HG03565 (cell line): Measurements from ENCODE around the gene THSD1.
"Not testable (repeated sequence)": the region's sequence is repeated elsewhere in the genome, so short reads cannot be mapped to it uniquely, and the experiment has no call there.

Experiments used
- ATAC-seq: cut with Tn5 transposase; IDR thresholded peaks from one replicate; pipeline ENCODE4 v1.9.1; 2021; ENCODE audit warnings: mild to moderate bottlenecking, moderate library complexity; ENCODE audit not compliant: unreplicated experiment

The THSD1 gene

DNA sequence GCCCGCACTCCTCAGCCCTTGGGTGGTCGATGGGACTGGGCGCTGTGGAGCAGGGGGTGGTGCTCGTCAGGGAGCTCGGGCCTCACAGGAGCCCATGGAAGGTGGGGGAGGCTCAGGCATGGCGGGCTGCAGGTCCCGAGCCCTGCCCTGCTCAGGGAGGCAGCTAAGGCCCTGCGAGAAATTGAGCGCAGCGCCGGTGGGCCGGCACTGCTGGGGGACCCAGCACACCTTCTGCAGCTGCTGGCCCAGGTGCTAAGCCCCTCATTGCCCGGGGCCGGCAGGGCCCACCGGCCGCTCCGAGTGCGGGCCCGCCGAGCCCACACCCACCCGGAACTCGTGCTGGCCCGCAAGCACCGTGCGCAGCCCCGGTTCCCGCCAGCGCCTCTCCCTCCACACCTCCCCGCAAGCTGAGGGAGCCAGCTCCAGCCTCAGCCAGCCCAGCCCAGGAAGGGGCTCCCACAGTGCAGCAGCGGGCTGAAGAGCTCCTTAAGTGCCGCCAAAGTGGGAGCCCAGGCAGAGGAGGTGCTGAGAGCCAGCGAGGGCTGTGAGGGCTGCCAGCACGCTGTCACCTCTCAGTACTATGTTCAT is 2.2 kb upstream of the THSD1 start:
- not testable (repeated sequence) for ATAC-seq

DNA sequence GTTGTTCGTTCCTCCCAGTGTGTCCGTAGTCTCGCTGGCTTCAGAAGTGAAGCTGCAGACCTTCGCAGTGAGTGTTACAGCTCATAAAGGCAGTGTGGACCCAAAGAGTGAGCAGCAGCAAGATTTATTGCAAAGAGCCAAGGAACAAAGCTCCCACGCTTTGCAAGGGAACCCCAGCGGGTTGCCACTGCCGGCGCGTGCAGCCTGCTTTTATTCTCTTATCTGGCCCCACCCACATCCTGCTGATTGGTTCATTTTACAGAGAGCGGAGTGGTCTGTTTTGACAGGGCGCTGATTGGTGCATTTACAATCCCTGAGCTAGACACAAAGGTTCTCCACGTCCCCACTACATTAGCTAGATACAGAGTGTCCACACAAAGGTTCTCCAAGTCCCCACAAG is 1.5 kb upstream of the THSD1 start:
- not testable (repeated sequence) for ATAC-seq

DNA sequence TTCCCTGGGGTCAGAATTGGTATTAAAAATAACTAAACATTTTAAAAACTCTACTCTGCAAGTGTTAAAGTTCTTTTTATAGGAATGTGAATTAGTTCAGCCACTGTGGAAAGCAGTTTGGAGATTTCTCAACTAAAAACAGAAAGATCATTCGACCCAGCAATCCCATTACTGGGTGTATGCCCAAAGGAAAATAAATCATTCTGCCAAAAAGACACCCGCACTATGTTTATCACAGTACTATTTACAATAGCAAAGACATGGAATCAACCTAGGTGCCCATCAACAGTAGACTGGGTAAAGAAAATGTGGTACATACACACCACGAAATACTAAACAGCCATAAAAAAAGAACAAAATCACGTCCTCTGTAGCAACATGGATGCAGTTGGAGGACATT is 657 bp upstream of the THSD1 start:
- no peak for ATAC-seq

GRCh38 chr13:52405369-52405766 is 604 bp downstream of the THSD1 start:
- no peak for ATAC-seq

DNA sequence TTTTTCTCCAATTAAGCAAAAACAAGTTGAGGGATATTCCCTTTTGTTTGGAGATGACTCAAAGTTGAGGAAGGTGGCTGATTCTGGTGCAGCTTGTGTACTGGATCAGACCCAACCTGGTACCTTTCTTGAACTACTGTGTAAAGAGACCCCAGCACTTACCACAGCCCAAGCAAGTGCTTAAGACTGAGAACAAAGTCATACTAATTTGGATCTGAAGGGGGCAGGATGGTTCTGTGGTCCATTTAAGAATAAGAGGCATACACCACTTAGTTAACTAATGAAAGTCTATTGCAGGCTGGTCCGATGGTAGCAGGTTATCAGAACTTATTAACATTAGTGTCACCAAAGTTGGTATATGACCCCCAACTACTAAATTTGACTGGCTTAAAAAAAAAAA is 6.3 kb downstream of the THSD1 start:
- ATAC-seq, result no peak

DNA sequence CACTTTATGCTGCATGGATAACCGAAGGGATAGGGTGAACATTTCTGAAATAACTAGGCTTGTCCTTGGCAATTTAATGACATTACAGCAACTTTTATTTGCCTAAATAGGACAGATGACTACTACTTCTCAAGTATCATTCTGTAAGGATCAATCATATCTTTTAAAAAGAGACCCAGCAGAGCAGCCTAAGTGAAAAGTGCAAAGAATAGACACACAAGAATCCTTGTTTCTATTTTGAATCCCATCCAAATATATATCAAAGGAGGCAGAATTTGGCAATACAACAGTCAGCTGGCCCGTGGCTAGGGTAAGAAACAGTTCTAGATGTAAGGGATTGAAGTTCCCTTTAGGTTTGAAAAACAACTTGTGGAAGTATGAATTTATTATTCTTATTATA is 6.9 kb downstream of the THSD1 start:
- ATAC-seq, result no peak

DNA sequence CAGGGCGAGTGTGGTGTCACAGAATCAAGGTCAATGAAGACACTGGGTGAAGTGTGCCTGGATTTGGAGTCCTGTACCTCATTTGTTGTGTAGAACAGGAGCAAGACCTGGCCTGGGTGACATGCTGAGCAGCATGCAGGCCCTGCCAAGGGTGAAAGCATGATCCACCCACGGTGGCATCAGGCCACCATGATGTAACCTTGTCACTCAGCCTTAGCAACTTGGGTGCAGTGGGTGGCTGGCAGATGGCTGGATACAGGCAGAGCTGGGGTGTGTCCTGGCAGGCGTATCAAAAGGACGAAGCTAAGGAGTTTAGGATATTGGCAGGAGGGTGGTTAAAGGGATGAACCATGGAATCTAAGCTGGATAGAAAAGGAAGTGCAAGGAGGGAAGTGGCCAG is 10.3 kb downstream of the THSD1 start:
- ATAC-seq, result no peak

- ATAC-seq, result no peak
Observed at GRCh38 chr13:52394586-52394985, 11.4 kb downstream of the THSD1 start.

DNA sequence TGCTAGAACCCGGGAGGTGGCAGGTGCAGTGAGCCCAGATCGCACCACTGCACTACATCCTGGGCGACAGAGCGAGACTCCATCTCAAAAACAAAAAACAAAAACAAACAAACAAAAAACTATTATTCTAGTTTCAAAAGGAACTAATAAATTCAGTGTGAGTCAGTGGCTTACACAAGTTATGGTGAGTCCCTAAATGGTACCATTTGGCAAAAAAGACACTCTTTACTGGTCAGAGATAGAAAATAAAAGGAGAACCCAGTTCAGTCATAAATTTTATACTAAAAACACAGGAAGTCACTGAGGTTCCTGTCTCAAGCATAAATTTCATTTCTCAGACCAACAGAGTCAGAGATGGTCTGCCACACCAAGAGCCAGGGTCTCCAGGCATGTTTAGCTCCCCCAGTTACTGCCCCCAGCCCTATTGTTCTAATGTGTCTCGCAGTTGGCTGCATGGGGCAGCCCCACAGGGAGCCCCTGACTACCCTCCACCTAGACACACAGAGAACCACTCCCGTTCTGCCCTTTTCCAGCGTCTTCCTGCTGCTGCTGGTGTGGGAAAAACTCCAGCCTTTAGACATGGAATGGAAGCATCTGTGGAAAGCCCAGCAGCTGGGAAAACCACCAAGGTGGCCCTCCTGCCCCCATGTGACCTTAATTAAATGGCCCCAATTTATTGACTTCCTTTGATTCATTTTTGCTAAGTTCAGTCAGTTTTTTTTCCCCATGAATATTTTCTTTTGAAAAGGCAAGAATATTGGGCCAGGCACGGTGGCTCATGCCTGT is 12.2 kb downstream of the THSD1 start:
- ATAC-seq, result no peak

GRCh38 chr13:52387721-52388120 is 18.3 kb downstream of the THSD1 start:
- ATAC-seq, result no peak

- ATAC-seq, result no peak
Observed at GRCh38 chr13:52385870-52386269, 20.1 kb downstream of the THSD1 start.

DNA sequence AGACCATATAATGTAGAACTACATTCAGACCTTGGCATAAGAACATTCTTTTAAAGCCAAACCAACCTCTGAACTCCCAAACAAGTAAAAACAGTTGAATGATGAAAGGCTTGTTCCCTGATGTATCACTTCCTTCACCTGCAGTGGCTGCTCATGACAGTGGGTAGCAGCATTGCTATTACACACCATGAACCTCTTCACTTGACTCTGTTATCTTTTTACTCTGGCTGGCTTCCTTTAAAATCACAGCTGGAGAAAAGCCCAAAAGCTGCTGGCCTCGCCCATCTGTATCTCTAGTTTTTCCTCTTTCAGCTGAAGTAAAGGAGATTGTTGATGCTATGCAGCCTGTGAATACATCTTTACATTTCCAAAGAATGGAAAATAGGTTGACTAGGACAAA is 22.6 kb downstream of the THSD1 start:
- no peak for ATAC-seq

DNA sequence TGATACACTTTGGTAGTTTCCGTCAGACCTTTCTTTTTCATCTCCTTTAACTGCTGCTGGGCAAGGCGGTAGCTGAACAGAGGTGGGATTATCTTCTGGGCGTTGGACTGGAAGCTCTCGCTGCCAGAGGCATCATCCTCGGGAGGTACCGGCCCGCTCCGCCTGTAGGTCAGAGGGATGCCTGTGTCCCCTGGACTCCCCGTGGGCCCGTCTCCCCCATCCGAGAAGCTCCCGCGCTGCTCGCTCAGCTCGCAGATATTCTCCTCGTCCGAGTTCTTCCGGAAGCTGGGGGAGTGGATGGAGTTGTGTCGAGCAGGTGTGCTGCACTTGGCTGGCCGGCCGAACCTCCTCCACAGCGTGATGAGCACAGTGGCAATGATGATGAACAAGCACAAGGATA is 27.7 kb downstream of the THSD1 start:
- ATAC-seq, result no peak

DNA sequence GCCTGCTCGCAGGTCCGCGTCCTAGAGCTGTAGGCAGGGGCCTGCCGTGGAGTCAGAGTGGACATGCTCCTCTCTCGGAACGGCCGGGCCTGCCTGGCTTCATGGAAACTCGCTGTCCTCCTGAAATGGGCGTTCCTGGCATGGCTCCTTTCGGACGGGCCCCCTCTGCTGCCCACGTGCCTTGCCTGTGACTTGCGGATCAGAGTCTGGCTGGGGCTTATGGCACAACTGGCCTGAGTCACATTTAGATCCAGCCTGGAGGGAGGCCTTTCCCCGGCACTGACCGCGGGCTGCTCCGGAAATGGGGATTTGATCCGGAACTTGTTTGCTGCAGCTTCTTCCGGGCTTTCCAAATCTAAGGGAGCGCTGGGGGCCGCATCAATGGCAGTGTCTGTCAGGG is 28.1 kb downstream of the THSD1 start:
- ATAC-seq, result no peak

- ATAC-seq, result no peak
Observed at GRCh38 chr13:52374873-52375411, 31.0 kb downstream of the THSD1 start.

GRCh38 chr13:52374389-52374788 is 31.6 kb downstream of the THSD1 start:
- ATAC-seq, result no peak

DNA sequence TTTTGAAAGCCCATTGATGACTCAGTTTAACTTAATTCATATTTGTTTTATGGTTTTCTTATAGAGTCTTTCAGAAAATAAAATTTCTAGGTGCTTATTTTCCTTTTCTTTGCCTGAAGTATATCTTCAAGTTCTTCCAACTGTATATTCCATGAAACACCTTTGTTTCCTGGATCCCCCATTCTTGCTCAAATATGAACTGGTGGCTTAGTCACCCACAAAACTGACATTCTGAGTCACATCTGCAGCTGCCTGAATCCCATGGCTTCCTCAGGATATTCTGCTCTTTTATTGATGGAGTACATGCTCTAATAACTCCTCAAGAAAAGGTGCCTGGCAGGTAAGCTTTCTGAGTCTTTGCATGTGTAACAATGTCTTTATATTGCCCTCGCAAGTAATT is 32.7 kb downstream of the THSD1 start:
- ATAC-seq, result not testable (repeated sequence)

GRCh38 chr13:52371736-52372247 is 34.2 kb downstream of the THSD1 start:
- ATAC-seq, result no peak

DNA sequence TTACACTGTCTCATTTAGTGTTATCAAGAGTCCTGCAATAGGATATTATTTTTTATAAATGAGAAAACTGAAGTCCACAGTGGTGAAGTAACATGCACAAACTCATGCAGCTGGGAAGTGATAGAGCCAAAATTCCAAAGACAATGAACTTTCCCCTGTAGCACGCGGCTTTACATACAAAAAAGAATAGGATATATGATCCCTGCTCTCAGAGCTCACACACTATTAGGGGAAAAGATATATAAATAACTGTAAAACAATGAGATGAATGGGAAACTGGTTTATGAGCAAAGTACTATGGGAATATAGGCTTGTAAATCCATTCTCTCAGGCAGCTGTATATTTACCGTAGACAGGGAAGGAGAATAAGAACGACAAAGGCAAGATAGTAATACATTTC is 39.7 kb downstream of the THSD1 start:
- ATAC-seq, result no peak

DNA sequence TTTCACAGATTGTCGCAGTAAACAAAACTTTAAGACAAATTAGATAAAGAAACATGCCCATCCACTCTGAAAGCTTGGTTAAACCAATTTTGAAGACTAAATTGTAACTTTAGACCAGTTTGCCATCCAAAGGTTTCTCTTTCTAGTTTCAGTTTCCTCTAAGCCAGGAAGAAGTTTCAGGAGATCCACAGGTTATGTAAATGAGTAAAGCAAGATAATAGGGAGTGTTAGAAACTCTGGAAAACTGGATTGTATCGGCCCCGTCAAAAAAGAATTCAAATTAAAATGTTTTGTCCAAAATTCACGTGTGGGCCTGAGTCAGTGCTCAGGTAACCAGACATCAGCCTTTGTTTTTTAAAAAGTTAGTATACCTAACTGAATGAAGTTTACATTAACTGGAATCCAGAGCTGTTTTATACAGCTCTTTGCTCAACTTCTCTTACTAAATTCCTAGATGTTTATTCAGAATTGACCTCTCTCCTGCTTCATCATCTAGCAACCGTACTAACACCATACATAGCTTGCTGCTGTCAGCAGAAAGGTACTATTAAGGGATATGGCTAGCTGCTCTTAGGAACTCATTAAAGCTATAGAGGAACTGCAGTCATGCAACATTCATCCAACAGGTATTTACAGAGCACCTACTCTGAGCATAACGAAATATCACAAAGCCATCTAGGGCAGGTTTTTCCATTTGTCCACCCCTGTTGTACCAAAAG is 43.6 kb downstream of the THSD1 start:
- not testable (repeated sequence) for ATAC-seq

GRCh38 chr13:52361225-52361624 is 44.7 kb downstream of the THSD1 start:
- no peak for ATAC-seq

DNA sequence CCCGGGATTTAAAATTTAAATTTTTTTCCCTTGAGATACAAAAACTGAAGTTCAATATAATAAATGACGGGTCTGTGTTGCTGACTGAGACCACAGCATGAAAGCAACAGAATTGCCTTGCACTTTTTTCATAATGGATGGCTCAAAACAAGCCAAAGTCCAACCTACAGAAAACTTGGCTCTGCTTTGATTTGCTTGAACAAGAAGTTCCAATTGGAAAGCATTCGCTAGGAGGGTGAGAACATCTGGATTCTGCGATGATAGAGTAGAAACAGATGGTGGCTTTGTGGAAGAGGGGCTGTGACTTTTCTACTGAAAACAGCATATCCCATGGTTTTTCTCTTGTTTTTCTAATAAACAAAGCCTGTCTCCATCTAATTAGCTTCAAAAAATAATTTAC is 46.4 kb downstream of the THSD1 start:
- no peak for ATAC-seq
